ENCODE data around the gene PLEKHG4B. TPM values are rescaled to one million over a fixed set of nuclear protein-coding genes. Genes with fewer than 3 reads are reported as not detected.

The PLEKHG4B gene
- total and polyA plus RNA-seq, 4 experiments from 2014 or later = not detected

DNA sequence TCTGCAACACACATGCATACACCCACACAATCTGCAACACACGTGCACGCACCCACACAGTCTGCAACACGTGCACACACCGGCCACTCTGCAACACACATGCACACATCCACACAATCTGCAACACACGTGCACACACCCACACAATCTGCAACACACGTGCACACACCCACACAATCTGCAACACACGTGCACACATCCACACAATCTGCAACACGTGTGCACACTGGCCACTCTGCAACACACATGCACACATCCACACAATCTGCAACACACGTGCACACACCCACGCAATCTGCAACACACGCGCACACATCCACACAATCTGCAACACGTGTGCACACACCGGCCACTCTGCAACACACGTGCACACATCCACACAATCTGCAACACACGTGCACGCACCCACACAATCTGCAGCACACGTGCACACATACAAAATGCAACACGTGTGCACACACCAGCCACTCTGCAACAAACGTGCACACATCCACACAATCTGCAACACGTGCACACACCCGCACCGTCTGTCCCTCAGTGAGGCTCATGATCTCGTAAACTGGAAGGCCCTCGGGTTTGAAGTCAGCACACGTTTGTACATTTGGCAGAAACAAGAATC lies 18.4 kb downstream of the PLEKHG4B start:
- CTCF ChIA-PET (ENCODE audit: partially characterized antibody) = no interaction called here
- peak overlapping the region in 1 of 8 donors; percentile 60 for H3K4me3 Mint-ChIP-seq
- POLR2A ChIA-PET (ENCODE audit: partially characterized antibody) = no interaction called here
- peak overlapping the region in 1 of 7 donors; percentile 12 for H3K27ac Mint-ChIP-seq
- Histone ChIP-seq H3K27ac (ENCODE audit: low read depth, low read length) (no peak overlapping the region), H3K9me3 (ENCODE audit: control insufficient read depth in 1 of 2, low read length in 2 of 2) (no peaks in the 10 kb centered on the region), H3K4me3 (ENCODE audit: low read length in 2 of 2) (no peak overlapping the region), H3K4me1 (ENCODE audit: insufficient read depth, low read length) (no peaks in the 10 kb centered on the region), H3K27me3 (ENCODE audit: insufficient read depth, low read length) (no peaks in the 10 kb centered on the region), H3K36me3 (ENCODE audit: insufficient read depth, low read length) (no peaks in the 10 kb centered on the region)
- no peaks in the 10 kb centered on the region for H3K4me1 Mint-ChIP-seq
- no peak for DNase-seq
- intact Hi-C loops (cut with micrococcal nuclease) = no loop called here
- H3K9me3 Mint-ChIP-seq = peaks cover 0 to 2% (median 0%) of the 10 kb centered on the region in 8 donors
- H3K36me3 Mint-ChIP-seq = no peaks in the 10 kb centered on the region
- peaks cover 5 to 15% of the 10 kb centered on the region in 2 donors for H3K27me3 Mint-ChIP-seq

DNA sequence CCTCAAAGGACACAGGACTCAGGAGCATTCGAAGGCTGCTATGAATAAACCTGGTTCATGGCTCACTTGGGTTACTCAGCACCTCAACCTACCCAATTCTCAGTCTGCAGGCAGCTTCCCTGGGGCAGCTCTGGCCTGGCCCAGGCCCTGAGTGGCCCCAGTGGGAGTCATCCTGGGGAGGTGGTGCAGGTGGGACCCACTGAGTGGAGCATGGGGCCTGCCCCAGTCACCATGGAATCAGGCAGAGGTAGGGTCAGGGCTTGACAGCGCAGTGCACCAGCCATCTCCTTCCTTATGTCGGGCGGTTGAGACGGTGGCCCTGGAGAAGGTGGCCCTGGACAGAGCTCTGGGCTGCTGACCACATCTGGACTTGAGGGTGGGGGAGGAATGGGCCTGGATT lies 19.2 kb downstream of the PLEKHG4B start:
- H3K9me3 Mint-ChIP-seq = peaks cover 0 to 2% (median 0%) of the 10 kb centered on the region in 8 donors
- ChIA-PET CTCF (ENCODE audit: partially characterized antibody) (no interaction called here), POLR2A (ENCODE audit: partially characterized antibody) (no interaction called here)
- H3K27me3 Mint-ChIP-seq = peaks cover 5 to 20% of the 10 kb centered on the region in 2 donors
- H3K4me1 Mint-ChIP-seq = no peaks in the 10 kb centered on the region
- DNase-seq = no peak
- Histone ChIP-seq H3K36me3 (ENCODE audit: insufficient read depth, low read length) (no peaks in the 10 kb centered on the region), H3K4me3 (ENCODE audit: low read length in 2 of 2) (no peak overlapping the region), H3K27ac (ENCODE audit: low read depth, low read length) (no peak overlapping the region), H3K9me3 (ENCODE audit: control insufficient read depth in 1 of 2, low read length in 2 of 2) (no peaks in the 10 kb centered on the region), H3K27me3 (ENCODE audit: insufficient read depth, low read length) (no peaks in the 10 kb centered on the region), H3K4me1 (ENCODE audit: insufficient read depth, low read length) (no peaks in the 10 kb centered on the region)
- H3K4me3 Mint-ChIP-seq = no peak overlapping the region
- no peaks in the 10 kb centered on the region for H3K36me3 Mint-ChIP-seq
- H3K27ac Mint-ChIP-seq = no peak overlapping the region
- intact Hi-C loops (cut with micrococcal nuclease) = no loop called here

DNA sequence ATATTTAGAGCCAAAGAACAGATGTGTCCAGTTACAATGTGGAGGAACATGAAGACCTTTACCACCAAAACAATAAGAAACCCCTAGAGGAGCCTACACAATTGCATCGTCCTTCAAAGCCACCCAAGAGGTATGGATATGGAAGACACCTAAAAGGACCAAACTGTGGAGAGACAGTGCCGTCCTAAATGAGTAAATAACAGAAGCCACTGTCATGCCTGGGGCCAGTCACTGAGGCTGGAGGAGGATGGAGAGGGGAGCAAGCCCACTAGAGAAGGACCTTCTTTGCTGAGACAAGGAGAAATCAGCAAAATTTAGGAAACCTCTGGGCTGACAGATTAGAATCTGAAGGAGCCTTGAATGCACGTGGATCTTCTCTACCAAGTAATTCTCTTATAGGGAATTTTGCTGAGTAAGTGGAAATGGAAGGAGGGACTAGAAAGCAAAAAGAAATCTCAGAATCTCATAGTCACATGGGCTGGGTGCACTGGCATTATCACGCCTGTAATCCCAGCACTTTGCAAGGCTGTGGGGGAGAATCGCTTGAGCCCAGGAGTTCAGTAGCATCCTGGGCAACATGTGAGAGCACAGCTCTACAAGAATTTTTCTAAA lies 27.6 kb downstream of the PLEKHG4B start:
- no peak for DNase-seq
- Mint-ChIP-seq H3K27me3 (peaks cover 21 to 31% of the 10 kb centered on the region in 2 donors), H3K4me1 (no peaks in the 10 kb centered on the region), H3K4me3 (no peak overlapping the region), H3K36me3 (peaks cover 0 to 2% of the 10 kb centered on the region in 2 donors), H3K9me3 (peaks cover 2 to 20% (median 13%) of the 10 kb centered on the region in 8 donors), H3K27ac (no peak overlapping the region)
- Histone ChIP-seq H3K27ac (ENCODE audit: low read depth, low read length) (no peak overlapping the region), H3K4me3 (ENCODE audit: low read length in 2 of 2) (no peak overlapping the region), H3K36me3 (ENCODE audit: insufficient read depth, low read length) (no peaks in the 10 kb centered on the region), H3K4me1 (ENCODE audit: insufficient read depth, low read length) (no peaks in the 10 kb centered on the region), H3K27me3 (ENCODE audit: insufficient read depth, low read length) (no peaks in the 10 kb centered on the region), H3K9me3 (ENCODE audit: control insufficient read depth in 1 of 2, low read length in 2 of 2) (no peaks in the 10 kb centered on the region)
- intact Hi-C loops (cut with micrococcal nuclease) = no loop called here
- ChIA-PET POLR2A (ENCODE audit: partially characterized antibody) (no interaction called here), CTCF (ENCODE audit: partially characterized antibody) (no interaction called here)

DNA sequence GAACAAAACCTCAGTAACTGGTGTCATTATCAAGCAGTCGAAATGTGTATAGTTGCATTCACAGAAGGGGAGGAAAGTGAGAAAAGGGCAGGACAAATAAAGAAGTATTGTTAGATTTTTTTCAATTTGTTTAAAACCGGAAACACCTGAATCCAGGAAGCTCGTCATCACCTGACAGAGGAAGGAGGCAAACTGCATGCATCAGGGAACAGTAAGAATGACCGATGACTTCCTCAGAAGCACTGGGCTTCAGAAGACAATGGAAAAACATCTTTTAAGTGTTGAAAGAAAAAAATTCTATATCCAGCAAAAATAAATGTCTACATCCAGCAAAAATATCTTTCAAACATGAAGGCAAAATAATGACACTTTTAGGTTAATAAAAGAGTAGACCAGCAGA lies 29.5 kb downstream of the PLEKHG4B start:
- Histone ChIP-seq H3K9me3 (ENCODE audit: control insufficient read depth in 1 of 2, low read length in 2 of 2) (no peaks in the 10 kb centered on the region), H3K4me1 (ENCODE audit: insufficient read depth, low read length) (no peaks in the 10 kb centered on the region), H3K27ac (ENCODE audit: low read depth, low read length) (no peak overlapping the region), H3K4me3 (ENCODE audit: low read length in 2 of 2) (no peak overlapping the region), H3K27me3 (ENCODE audit: insufficient read depth, low read length) (no peaks in the 10 kb centered on the region), H3K36me3 (ENCODE audit: insufficient read depth, low read length) (no peaks in the 10 kb centered on the region)
- no peak for DNase-seq
- H3K4me1 Mint-ChIP-seq = no peaks in the 10 kb centered on the region
- intact Hi-C loops (cut with micrococcal nuclease) = no loop called here
- peaks cover 4 to 32% (median 24%) of the 10 kb centered on the region in 8 donors for H3K9me3 Mint-ChIP-seq
- H3K36me3 Mint-ChIP-seq = peaks cover 3 to 6% of the 10 kb centered on the region in 2 donors
- H3K27me3 Mint-ChIP-seq = peaks cover 25 to 26% of the 10 kb centered on the region in 2 donors
- CTCF ChIA-PET (ENCODE audit: partially characterized antibody) = no interaction called here
- no peak overlapping the region for H3K27ac Mint-ChIP-seq
- POLR2A ChIA-PET (ENCODE audit: partially characterized antibody) = no interaction called here
- no peak overlapping the region for H3K4me3 Mint-ChIP-seq

DNA sequence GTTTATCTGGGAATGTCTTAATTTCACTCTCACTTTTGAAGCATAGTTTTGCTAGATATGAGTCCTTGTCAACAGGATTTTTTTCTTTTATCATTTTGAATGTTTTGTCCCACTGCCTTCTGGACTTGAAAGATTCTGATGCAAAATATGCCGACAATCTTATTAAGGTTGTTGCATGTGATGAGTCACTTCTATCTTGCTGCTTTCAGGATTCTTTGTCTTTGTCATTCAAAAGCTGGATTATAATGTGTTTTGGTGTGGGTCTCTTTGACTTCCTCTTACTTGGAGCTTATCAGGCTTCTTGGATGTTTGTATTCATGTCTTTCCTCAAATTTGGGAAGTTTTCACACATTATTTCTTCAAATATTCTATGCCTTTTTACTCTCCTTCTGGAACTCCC lies 33.8 kb downstream of the PLEKHG4B start:
- Mint-ChIP-seq H3K27ac (no peak overlapping the region), H3K36me3 (peaks cover 5 to 7% of the 10 kb centered on the region in 2 donors), H3K9me3 (peaks cover 6 to 37% (median 27%) of the 10 kb centered on the region in 8 donors), H3K4me3 (no peak overlapping the region), H3K4me1 (no peaks in the 10 kb centered on the region), H3K27me3 (peaks cover 26 to 32% of the 10 kb centered on the region in 2 donors)
- CTCF ChIA-PET (ENCODE audit: partially characterized antibody) = no interaction called here
- Histone ChIP-seq H3K9me3 (ENCODE audit: control insufficient read depth in 1 of 2, low read length in 2 of 2) (no peaks in the 10 kb centered on the region), H3K4me1 (ENCODE audit: insufficient read depth, low read length) (no peaks in the 10 kb centered on the region), H3K27me3 (ENCODE audit: insufficient read depth, low read length) (no peaks in the 10 kb centered on the region), H3K36me3 (ENCODE audit: insufficient read depth, low read length) (no peaks in the 10 kb centered on the region), H3K27ac (ENCODE audit: low read depth, low read length) (no peak overlapping the region), H3K4me3 (ENCODE audit: low read length in 2 of 2) (no peak overlapping the region)
- no peak for DNase-seq
- POLR2A ChIA-PET (ENCODE audit: partially characterized antibody) = no interaction called here
- intact Hi-C loops (cut with micrococcal nuclease) = no loop called here

DNA sequence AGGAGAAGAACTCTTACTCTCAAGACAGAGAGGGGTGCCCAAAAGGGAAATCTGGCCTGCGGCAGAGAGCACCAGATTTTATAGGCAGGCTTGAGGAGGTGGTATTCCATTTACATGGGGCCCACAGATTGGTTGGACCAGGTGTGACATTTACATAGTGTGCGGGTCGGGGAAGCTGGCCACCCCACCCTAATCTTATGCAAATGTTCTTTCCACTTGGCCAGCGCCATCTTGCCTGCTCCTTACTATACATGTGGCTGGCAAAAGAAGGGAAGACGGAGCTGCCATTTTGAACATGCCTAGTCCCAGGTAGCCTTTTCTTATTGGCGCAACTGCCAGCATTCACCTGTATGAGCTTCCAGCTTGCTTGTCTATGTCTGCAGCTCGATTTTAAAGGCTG lies 34.8 kb downstream of the PLEKHG4B start:
- intact Hi-C loops (cut with micrococcal nuclease) = no loop called here
- no peaks in the 10 kb centered on the region for H3K27me3 ChIP-seq (ENCODE audit: insufficient read depth, low read length)
- ChIA-PET POLR2A (ENCODE audit: partially characterized antibody) (no interaction called here), CTCF (ENCODE audit: partially characterized antibody) (no interaction called here)
- no peak for DNase-seq
- no peak overlapping the region for H3K27ac ChIP-seq (ENCODE audit: low read depth, low read length)
- H3K4me3 ChIP-seq (ENCODE audit: low read length in 2 of 2) = no peak overlapping the region
- Mint-ChIP-seq H3K36me3 (peaks cover 5 to 7% of the 10 kb centered on the region in 2 donors), H3K27me3 (peaks cover 30 to 35% of the 10 kb centered on the region in 2 donors), H3K27ac (no peak overlapping the region), H3K9me3 (peaks cover 6 to 31% (median 20%) of the 10 kb centered on the region in 8 donors), H3K4me1 (no peaks in the 10 kb centered on the region), H3K4me3 (no peak overlapping the region)
- H3K36me3 ChIP-seq (ENCODE audit: insufficient read depth, low read length) = no peaks in the 10 kb centered on the region
- H3K9me3 ChIP-seq (ENCODE audit: control insufficient read depth in 1 of 2, low read length in 2 of 2) = no peaks in the 10 kb centered on the region
- H3K4me1 ChIP-seq (ENCODE audit: insufficient read depth, low read length) = no peaks in the 10 kb centered on the region

DNA sequence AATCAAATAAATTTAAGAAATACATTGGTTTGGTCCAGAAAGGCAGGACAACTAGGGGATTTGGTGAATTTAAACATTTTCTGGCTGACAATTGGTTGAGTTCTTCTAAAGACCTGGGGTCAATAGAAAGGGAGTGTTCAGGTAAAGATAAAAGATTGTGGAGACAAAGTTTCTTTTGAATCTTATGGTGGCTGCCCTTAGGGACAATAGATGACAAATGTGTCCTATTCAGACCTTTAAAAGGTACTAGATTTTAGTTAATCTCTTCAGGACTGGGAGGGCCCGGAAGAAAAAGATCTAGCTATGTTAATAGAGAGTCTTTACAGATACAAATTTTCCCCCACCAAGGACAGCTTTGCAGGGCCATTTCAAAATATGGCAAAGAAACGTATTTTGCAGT lies 35.9 kb downstream of the PLEKHG4B start:
- intact Hi-C loops (cut with micrococcal nuclease) = no loop called here
- no peak overlapping the region for H3K27ac ChIP-seq (ENCODE audit: low read depth, low read length)
- Mint-ChIP-seq H3K27ac (no peak overlapping the region), H3K36me3 (peaks cover 4 to 7% of the 10 kb centered on the region in 2 donors), H3K9me3 (peaks cover 5 to 26% (median 17%) of the 10 kb centered on the region in 8 donors), H3K4me1 (no peaks in the 10 kb centered on the region), H3K4me3 (no peak overlapping the region), H3K27me3 (peaks cover 36 to 37% of the 10 kb centered on the region in 2 donors)
- ChIA-PET CTCF (ENCODE audit: partially characterized antibody) (no interaction called here), POLR2A (ENCODE audit: partially characterized antibody) (no interaction called here)
- DNase-seq = no peak
- no peaks in the 10 kb centered on the region for H3K27me3 ChIP-seq (ENCODE audit: insufficient read depth, low read length)
- H3K9me3 ChIP-seq (ENCODE audit: control insufficient read depth in 1 of 2, low read length in 2 of 2) = no peaks in the 10 kb centered on the region
- H3K4me1 ChIP-seq (ENCODE audit: insufficient read depth, low read length) = no peaks in the 10 kb centered on the region
- H3K36me3 ChIP-seq (ENCODE audit: insufficient read depth, low read length) = no peaks in the 10 kb centered on the region
- no peak overlapping the region for H3K4me3 ChIP-seq (ENCODE audit: low read length in 2 of 2)

All from CD4-positive, alpha-beta memory T cell (primary cell).